SU-DHL-6 (cell line): ENCODE results near the gene KIRREL2.

Experiments used
- CTCF ChIP-seq: fragments of 200-600 bp; sonication (generic); IDR thresholded peaks from one replicate; pipeline ENCODE4 v1.5.1; 2017; ENCODE audit warnings: antibody characterized with exemption, mild to moderate bottlenecking, low read length, moderate library complexity; ENCODE audit not compliant: insufficient read depth, poor library complexity, severe bottlenecking
- EZH2phosphoT487 ChIP-seq: fragments of 200-600 bp; sonication (generic), shearing (Covaris generic); conservative IDR thresholded peaks from 2 replicates; pipeline ENCODE4 v1.6.1; 2018; ENCODE audit warnings: mild to moderate bottlenecking, antibody characterized with exemption, low read length, moderate library complexity, mixed read lengths

DNA sequence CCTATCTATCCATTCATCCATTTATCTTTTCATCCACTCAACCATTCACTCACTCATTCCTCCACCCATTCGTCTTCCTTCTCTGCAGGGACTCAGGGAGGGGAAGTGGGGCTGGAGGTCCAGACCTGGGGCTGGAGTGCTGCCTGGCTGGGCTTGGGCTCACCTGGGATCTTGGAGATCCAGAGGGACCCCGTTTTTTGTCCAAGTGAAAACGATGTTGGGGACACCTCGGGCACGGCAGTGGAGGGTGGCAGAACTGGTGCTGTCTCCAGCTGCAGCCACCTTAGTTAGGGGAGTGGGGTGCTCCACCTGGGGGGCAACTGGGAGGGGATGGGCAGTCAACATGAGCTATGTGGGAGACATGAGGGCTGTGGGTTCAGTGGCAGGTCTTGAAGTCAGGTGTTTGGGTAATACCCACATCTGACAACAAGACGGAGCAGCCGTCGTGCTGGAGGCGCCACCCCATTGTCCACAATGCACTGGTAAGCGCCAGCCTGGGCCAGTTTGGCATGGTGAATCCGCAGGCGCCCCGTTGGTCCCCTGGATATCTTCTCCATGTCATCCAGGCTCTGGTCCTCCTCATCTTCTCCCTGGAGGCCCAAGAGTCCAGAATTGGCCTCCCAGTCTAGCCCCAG, 14.6 kb upstream of the KIRREL2 start:
- TF ChIP-seq CTCF (no peak), EZH2phosphoT487 (no peak)
